ENCODE results near the gene ZNF335.

GRCh38 chr20:45951925-45952834 lies 19.8 kb downstream of the ZNF335 start:
- TF ChIP-seq EZH2 (IDR thresholded peaks at IDR 0.05; ENCODE audit: borderline replicate concordance, low read length) (no peak), CTCF (IDR thresholded peaks at IDR 0.05; ENCODE audit: low read length) (no peak)

Measured in OCI-LY1 (cell line).